Breast epithelium (tissue), 4 donors: ENCODE measurements around the gene CMC1. TPM values are rescaled to one million over a fixed set of nuclear protein-coding genes. Genes with fewer than 3 reads are reported as not detected.

Source experiments
- DNase-seq, 2 donors: peaks; one replicate each; pipeline ENCODE4 v3.0.0-alpha.2; 2019; ENCODE audit warnings: low spot score in 2 of 2
- H3K27ac ChIP-seq, 2 donors: fragments of 200-600 bp; sonication (generic) in 1 of 2; one replicate each; pipeline ENCODE4 v1.5.1; 2016 to 2019; ENCODE audit warnings: mild to moderate bottlenecking in 1 of 2
- H3K27me3 ChIP-seq, 2 donors: fragments of 200-600 bp; sonication (generic) in 1 of 2; one replicate each; pipeline versions ENCODE4 v1.5.1 to v1.6.0; 2017 to 2019; ENCODE audit warnings: control low read depth in 1 of 2, mild to moderate bottlenecking in 1 of 2
- H3K36me3 ChIP-seq: fragments of 200-600 bp; one replicate; pipeline ENCODE4 v1.5.1; 2019
- H3K4me1 ChIP-seq, 2 donors: fragments of 200-600 bp; sonication (generic); one replicate each; pipeline ENCODE4 v1.5.1; 2016 to 2019; ENCODE audit warnings: control low read depth in 1 of 2
- H3K4me3 ChIP-seq, 3 donors: fragments of 200-600 bp; sonication (generic); 1 replicate in 2 of 3; 2 replicates in 1 of 3; pipeline ENCODE4 v1.5.1; 2016 to 2019; ENCODE audit warnings: mild to moderate bottlenecking in 3 of 3, moderate library complexity in 2 of 3
- H3K9me3 ChIP-seq, 2 donors: fragments of 200-600 bp; sonication (generic) in 1 of 2; one replicate each; pipeline ENCODE4 v1.5.1; 2016 to 2019; ENCODE audit warnings: control low read depth in 1 of 2
- POLR2A ChIP-seq: fragments of 450-650 bp; IDR thresholded peaks from one replicate; pipeline ENCODE4 v1.6.1; 2016; ENCODE audit warnings: antibody characterized with exemption, mild to moderate bottlenecking, moderate library complexity
- POLR2AphosphoS5 ChIP-seq, 3 donors: sonication (generic); formaldehyde crosslinking; IDR thresholded peaks; one replicate each; pipeline ENCODE4 v1.6.1; 2017; ENCODE audit warnings: antibody characterized with exemption in 3 of 3
- intact Hi-C: fragments of 100-400 bp; cut with DNase I; formaldehyde crosslinking; loops from one replicate; pipeline ENCODE4 v1.15.1; 2023; ENCODE audit warnings: low total_unique reads
- total RNA-seq, 3 donors: library from RNA; depleted of rRNA; stranded (reverse); fragments of >200 nt; gene quantifications; one replicate each; pipeline ENCODE4 v1.1.0, GENCODE V29; 2016
- TF ChIP-seq, protein P1 (sequence below), 3 donors: fragments of 450-650 bp; IDR thresholded peaks; one replicate each; pipeline ENCODE4 v1.5.1; 2016 to 2017; ENCODE audit warnings: antibody characterized with exemption in 3 of 3, mild to moderate bottlenecking in 3 of 3, moderate library complexity in 3 of 3

The CMC1 gene
- total RNA-seq, 3 donors from 2014 or later, result 5.3 to 12.7 (median 7.9) TPM

DNA sequence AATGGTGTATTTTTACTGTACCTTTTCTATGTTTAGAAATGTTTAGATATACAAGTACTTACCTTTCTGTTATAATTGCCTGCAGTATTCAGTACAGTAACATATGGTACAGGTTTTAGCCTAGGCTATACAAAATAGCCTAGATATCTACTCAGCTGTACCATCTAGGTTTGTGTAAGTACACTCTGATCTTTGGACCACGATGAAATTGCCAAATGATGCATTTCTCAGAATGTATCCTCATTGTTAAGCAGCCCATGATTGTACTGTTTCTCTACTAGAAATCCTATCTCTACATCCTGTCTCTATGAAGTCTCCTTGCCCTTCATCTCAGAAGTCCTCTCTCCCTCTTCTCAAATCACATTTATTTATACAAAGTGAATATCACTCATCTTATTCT, 74.3 kb downstream of the CMC1 start:
- TF ChIP-seq, protein P1, sequence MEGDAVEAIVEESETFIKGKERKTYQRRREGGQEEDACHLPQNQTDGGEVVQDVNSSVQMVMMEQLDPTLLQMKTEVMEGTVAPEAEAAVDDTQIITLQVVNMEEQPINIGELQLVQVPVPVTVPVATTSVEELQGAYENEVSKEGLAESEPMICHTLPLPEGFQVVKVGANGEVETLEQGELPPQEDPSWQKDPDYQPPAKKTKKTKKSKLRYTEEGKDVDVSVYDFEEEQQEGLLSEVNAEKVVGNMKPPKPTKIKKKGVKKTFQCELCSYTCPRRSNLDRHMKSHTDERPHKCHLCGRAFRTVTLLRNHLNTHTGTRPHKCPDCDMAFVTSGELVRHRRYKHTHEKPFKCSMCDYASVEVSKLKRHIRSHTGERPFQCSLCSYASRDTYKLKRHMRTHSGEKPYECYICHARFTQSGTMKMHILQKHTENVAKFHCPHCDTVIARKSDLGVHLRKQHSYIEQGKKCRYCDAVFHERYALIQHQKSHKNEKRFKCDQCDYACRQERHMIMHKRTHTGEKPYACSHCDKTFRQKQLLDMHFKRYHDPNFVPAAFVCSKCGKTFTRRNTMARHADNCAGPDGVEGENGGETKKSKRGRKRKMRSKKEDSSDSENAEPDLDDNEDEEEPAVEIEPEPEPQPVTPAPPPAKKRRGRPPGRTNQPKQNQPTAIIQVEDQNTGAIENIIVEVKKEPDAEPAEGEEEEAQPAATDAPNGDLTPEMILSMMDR (IDR thresholded peaks at IDR 0.05), result no peak
- TF ChIP-seq POLR2AphosphoS5 (IDR thresholded peaks at IDR 0.05), result no peak
- TF ChIP-seq POLR2A, result no peak
- DNase-seq, result no peak
- no peaks in the 10 kb centered on the region for H3K4me1 ChIP-seq
- no peak overlapping the region for H3K27ac ChIP-seq
- peaks cover 6% of the 10 kb centered on the region for H3K36me3 ChIP-seq
- H3K27me3 ChIP-seq, result no peaks in the 10 kb centered on the region
- H3K4me3 ChIP-seq, result no peak overlapping the region
- H3K9me3 ChIP-seq, result no peaks in the 10 kb centered on the region
- intact Hi-C loops, result no loop called here

DNA sequence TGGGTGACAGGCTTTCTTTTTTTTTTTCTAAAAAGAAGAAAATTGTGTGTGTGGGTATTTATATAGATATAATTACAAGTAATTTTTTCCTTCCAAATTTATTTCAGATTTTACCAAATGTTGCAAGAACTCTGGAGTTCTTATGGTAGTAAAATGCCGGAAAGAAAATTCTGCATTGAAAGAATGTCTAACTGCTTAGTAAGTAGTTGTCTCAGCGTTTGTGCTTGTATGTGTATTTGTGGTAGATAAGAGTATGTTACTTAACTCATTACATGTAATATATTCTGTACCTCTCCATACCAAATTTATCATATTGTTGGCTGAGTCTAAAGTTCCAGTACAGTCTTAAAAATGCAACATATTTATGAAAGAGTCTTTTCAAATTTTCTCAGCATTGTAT, 74.8 kb downstream of the CMC1 start:
- Histone ChIP-seq H3K4me3 (no peak overlapping the region), H3K27ac (no peak overlapping the region), H3K27me3 (no peaks in the 10 kb centered on the region), H3K36me3 (peaks cover 6% of the 10 kb centered on the region), H3K9me3 (no peaks in the 10 kb centered on the region), H3K4me1 (no peaks in the 10 kb centered on the region)
- intact Hi-C loops, result no loop called here
- DNase-seq, result no peak
- TF ChIP-seq POLR2A (no peak), POLR2AphosphoS5 (IDR thresholded peaks at IDR 0.05) (no peak)
- TF ChIP-seq, protein P1 (IDR thresholded peaks at IDR 0.05), result no peak

DNA sequence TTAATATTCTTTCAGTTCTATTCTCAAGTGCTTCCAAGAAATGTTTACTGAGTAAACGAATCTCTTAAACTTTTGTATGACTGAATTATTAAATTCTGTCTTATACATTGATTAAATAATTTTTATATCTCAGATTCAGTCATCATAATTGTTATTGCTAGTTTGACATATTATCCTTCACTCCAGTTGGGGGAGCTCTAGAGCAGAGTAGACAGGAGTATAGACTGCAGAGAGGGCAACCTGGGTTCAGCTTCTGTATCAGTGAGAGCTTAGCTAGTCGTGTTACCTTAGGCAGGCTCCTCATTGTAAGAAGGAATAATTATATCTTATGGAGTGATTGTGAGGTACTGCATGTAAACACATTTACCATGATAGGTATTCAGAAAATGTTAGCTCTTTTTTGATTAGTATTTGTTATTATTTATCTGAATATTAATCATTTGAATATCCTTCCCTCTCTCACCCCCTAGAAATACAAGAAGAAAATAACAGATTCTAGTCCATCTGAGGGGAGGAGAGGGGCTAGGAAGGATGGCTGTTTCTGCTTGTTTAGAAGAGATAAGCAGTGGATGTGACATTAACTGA, 76.1 kb downstream of the CMC1 start:
- Histone ChIP-seq H3K36me3 (peaks cover 6% of the 10 kb centered on the region), H3K9me3 (no peaks in the 10 kb centered on the region), H3K27ac (no peak overlapping the region), H3K27me3 (no peaks in the 10 kb centered on the region), H3K4me3 (no peak overlapping the region), H3K4me1 (no peaks in the 10 kb centered on the region)
- no peak for DNase-seq
- TF ChIP-seq, protein P1 (IDR thresholded peaks at IDR 0.05), result peak in 2 of 3 donors; percentile 23 to 27
- TF ChIP-seq POLR2A, result no peak
- intact Hi-C loops, result no loop called here

DNA sequence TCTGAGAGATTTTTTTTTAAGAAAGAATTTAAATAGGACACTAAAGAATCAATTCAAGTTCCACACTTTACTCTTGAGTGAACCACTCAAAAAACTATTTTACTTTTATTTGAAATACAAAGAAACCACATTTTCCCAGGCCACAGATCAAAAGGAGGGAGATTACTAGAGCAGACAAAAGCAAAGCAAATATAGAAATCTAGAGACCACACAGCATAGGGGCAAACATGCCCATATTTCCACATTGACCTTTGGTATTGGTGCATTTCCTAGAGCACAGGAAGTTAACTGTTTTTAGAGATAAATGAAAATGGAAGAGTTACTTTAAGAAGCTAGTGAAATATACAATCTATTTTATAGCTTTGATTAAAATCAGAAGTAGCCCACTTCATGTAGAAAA, 79.6 kb downstream of the CMC1 start:
- no peak for DNase-seq
- Histone ChIP-seq H3K36me3 (peaks cover 6% of the 10 kb centered on the region), H3K4me3 (no peak overlapping the region), H3K9me3 (no peaks in the 10 kb centered on the region), H3K27me3 (no peaks in the 10 kb centered on the region), H3K4me1 (no peaks in the 10 kb centered on the region), H3K27ac (no peak overlapping the region)
- TF ChIP-seq POLR2AphosphoS5 (IDR thresholded peaks at IDR 0.05) (no peak), POLR2A (no peak)
- TF ChIP-seq, protein P1 (IDR thresholded peaks at IDR 0.05), result no peak
- intact Hi-C loops, result no loop called here

DNA sequence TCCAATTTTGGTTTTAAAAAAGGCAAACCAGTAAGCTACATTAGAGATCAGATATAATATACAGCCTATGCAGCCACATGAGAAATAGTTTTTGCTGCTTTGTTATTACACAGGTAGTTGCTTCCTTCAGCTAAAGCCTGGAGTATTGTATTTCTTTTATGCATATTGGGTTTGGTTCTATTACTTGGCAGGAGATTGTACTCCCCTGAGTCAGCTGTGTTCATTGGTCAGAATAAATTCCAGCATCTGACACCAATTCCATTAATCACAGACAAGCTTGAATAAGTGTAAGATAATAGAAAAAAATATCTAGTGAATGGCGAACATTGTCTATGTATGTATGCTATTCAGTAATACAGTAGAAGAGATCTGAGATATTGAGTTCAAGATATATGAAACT, 81.0 kb downstream of the CMC1 start:
- H3K27me3 ChIP-seq, result no peaks in the 10 kb centered on the region
- TF ChIP-seq POLR2AphosphoS5 (IDR thresholded peaks at IDR 0.05), result no peak
- TF ChIP-seq, protein P1 (IDR thresholded peaks at IDR 0.05), result no peak
- no peak for TF ChIP-seq POLR2A
- H3K4me1 ChIP-seq, result no peaks in the 10 kb centered on the region
- no peak overlapping the region for H3K27ac ChIP-seq
- intact Hi-C loops, result no loop called here
- H3K36me3 ChIP-seq, result peaks cover 6% of the 10 kb centered on the region
- no peak overlapping the region for H3K4me3 ChIP-seq
- H3K9me3 ChIP-seq, result no peaks in the 10 kb centered on the region
- no peak for DNase-seq
